ENCODE measurements around the gene ATP7A. TPM values are rescaled to one million over a fixed set of nuclear protein-coding genes. Genes with fewer than 3 reads are reported as not detected.

Gene ATP7A
- total and polyA plus RNA-seq, 9 of the 15 experiments (the other 6 are each of a cell fraction or from before 2014, with no cell fraction given) = 7.8 to 22.7 (median 11.6) TPM

- no peak for TF ChIP-seq GTF3C2 (IDR thresholded peaks at IDR 0.05; ENCODE audit: borderline replicate concordance, extremely low read depth, insufficient read length)
- no peak for TF ChIP-seq ZNF277 (CRISPR knock-in tag; IDR thresholded peaks at IDR 0.05; ENCODE audit: borderline replicate concordance)
- TF ChIP-seq ZNF507 (tag; conservative IDR thresholded peaks at IDR 0.05) = no peak
- no peak for TF ChIP-seq IRF2 (CRISPR knock-in tag; IDR thresholded peaks at IDR 0.05)
- TF ChIP-seq RAD21 (CRISPR knock-in tag; conservative IDR thresholded peaks at IDR 0.05 in 1 of 2, IDR thresholded peaks at IDR 0.05 in 1 of 2) = peak; percentile 49 to 72
- no peak for TF ChIP-seq ZBTB5 (IDR thresholded peaks at IDR 0.05)
- TF ChIP-seq CTCF (IDR thresholded peaks at IDR 0.05 in 2 of 3, conservative IDR thresholded peaks at IDR 0.05 in 1 of 3; ENCODE audit: insufficient read depth in 2 of 3, low read depth in 1 of 3, low read length in 3 of 3) = peak; percentile 51 to 66 (median 60)
- TF ChIP-seq ELK3 (CRISPR knock-in tag; IDR thresholded peaks at IDR 0.05) = no peak
- no peak for TF ChIP-seq XRCC3 (IDR thresholded peaks at IDR 0.05)
- TF ChIP-seq MAFF (IDR thresholded peaks at IDR 0.05; ENCODE audit: low read length) = no peak
- no peak for TF ChIP-seq NEUROD1 (IDR thresholded peaks at IDR 0.05; ENCODE audit: borderline replicate concordance, low read depth, low read length, partially characterized antibody)
- no peak for TF ChIP-seq E4F1 (CRISPR knock-in tag; IDR thresholded peaks at IDR 0.05; ENCODE audit: borderline replicate concordance)
- no peak for TF ChIP-seq FOXP1 (CRISPR knock-in tag; IDR thresholded peaks at IDR 0.05)
Observed at GRCh38 chrX:78024349-78025059, 114.0 kb downstream of the ATP7A start (continued).

All from K562 (cell line).